ENCODE measurements around the gene SULT2A1. TPM values are rescaled to one million over a fixed set of nuclear protein-coding genes. Genes with fewer than 3 reads are reported as not detected.

Gene SULT2A1
- polyA plus RNA-seq, 1 donor (not counting 4 experiments of a cell fraction or from before 2014, with no cell fraction given), result not detected

DNA sequence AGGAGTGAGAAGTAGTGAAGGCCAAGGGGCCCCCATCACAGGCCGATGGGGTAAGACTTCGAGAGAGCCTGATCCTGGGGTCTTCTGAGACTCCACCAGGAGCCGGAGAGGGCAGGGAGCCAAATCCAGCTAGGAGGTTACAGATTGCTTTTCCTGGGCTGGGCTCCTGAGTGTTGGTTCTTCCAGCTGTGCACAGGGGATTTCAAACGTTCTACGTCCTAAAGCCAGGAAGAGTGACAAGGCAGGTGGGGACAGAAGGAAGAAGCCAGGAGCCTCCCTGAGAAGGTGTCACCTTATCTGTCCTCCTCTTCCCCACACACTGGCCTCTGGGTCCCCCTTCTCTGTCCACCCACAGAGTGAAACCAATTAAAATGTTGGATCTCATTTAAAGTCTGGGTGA is 43.2 kb downstream of the SULT2A1 start:
- dilution Hi-C loops (cut with MboI; ENCODE audit: extremely low pct_ligation_motif_present, low sequenced_read_pairs), result no loop called here

DNA sequence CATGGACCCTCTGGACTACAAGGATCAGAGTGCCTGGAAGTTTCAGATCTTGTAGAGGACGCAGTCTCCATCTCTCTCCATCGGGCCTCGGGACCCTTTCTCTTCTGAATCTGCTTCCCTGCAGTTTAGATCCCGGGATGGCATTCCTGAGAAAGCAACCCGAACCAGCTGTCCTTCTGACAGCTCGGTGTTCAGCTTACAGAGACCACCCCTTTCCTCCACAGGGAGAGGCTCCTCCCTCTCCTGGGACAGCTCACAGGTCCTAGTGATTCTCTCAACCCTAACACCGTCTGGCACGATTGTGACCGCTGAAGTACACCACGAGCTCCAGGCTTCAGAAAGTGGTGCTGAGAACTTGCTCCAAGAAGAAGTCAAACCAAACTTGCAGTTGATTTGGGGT is 46.2 kb downstream of the SULT2A1 start:
- no peaks in the 10 kb centered on the region for H3K79me2 ChIP-seq (ENCODE audit: control insufficient read depth, insufficient read depth, low read length)
- no peak overlapping the region for H3K9ac ChIP-seq (ENCODE audit: control insufficient read depth, extremely low read depth, insufficient read depth, low read length)
- H3K9me3 ChIP-seq (ENCODE audit: control insufficient read depth, low read depth, low read length), result no peaks in the 10 kb centered on the region
- dilution Hi-C loops (cut with MboI; ENCODE audit: extremely low pct_ligation_motif_present, low sequenced_read_pairs), result no loop called here
- DNase-seq (ENCODE audit: low read depth, low spot score) (no peak), FAIRE-seq (no peak)
- no peak for TF ChIP-seq EZH2 (IDR thresholded peaks at IDR 0.05; ENCODE audit: low read length)
- TF ChIP-seq, protein P1, sequence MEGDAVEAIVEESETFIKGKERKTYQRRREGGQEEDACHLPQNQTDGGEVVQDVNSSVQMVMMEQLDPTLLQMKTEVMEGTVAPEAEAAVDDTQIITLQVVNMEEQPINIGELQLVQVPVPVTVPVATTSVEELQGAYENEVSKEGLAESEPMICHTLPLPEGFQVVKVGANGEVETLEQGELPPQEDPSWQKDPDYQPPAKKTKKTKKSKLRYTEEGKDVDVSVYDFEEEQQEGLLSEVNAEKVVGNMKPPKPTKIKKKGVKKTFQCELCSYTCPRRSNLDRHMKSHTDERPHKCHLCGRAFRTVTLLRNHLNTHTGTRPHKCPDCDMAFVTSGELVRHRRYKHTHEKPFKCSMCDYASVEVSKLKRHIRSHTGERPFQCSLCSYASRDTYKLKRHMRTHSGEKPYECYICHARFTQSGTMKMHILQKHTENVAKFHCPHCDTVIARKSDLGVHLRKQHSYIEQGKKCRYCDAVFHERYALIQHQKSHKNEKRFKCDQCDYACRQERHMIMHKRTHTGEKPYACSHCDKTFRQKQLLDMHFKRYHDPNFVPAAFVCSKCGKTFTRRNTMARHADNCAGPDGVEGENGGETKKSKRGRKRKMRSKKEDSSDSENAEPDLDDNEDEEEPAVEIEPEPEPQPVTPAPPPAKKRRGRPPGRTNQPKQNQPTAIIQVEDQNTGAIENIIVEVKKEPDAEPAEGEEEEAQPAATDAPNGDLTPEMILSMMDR (optimal IDR thresholded peaks at IDR 0.05 in 1 of 3, IDR thresholded peaks at IDR 0.05 in 1 of 3, conservative IDR thresholded peaks at IDR 0.05 in 1 of 3; ENCODE audit: extremely low read depth in 1 of 3, insufficient read depth in 2 of 3, low read length in 3 of 3), result no peak
- H3K9me1 ChIP-seq (ENCODE audit: control insufficient read depth, extremely low read depth, insufficient read depth, low read length), result no peaks in the 10 kb centered on the region
- H2AFZ ChIP-seq (ENCODE audit: control insufficient read depth, low read length), result no peak overlapping the region
- H3K4me2 ChIP-seq (ENCODE audit: control insufficient read depth, extremely low read depth, insufficient read depth, low read depth, low read length), result no peak overlapping the region
- no peaks in the 10 kb centered on the region for H3K36me3 ChIP-seq (ENCODE audit: control insufficient read depth in 2 of 2, extremely low read depth in 1 of 2, insufficient read depth in 2 of 2, low read length in 2 of 2)
- no peaks in the 10 kb centered on the region for H3K27me3 ChIP-seq (ENCODE audit: control insufficient read depth, extremely low read depth, insufficient read depth, low read length)
- no peak overlapping the region for H3K4me3 ChIP-seq (ENCODE audit: control insufficient read depth in 2 of 3, extremely low read depth in 1 of 3, insufficient read depth in 2 of 3, low read depth in 1 of 3, low read length in 3 of 3)
- H3K27ac ChIP-seq (ENCODE audit: control insufficient read depth, insufficient read depth, low read length), result no peak overlapping the region
- H4K20me1 ChIP-seq (ENCODE audit: control insufficient read depth, extremely low read depth, insufficient read depth, low read length), result no peaks in the 10 kb centered on the region
- no peaks in the 10 kb centered on the region for H3K4me1 ChIP-seq (ENCODE audit: control insufficient read depth, extremely low read depth, insufficient read depth, low read length)

More for the DNA sequence above, 43.2 kb downstream of the SULT2A1 start:
- no peak overlapping the region for H3K27ac ChIP-seq (ENCODE audit: control insufficient read depth, insufficient read depth, low read length)
- FAIRE-seq, result no peak
- H3K4me1 ChIP-seq (ENCODE audit: control insufficient read depth, extremely low read depth, insufficient read depth, low read length), result no peaks in the 10 kb centered on the region
- no peaks in the 10 kb centered on the region for H4K20me1 ChIP-seq (ENCODE audit: control insufficient read depth, extremely low read depth, insufficient read depth, low read length)
- H2AFZ ChIP-seq (ENCODE audit: control insufficient read depth, low read length), result no peak overlapping the region
- TF ChIP-seq, protein P1 (optimal IDR thresholded peaks at IDR 0.05 in 1 of 3, IDR thresholded peaks at IDR 0.05 in 1 of 3, conservative IDR thresholded peaks at IDR 0.05 in 1 of 3; ENCODE audit: extremely low read depth in 1 of 3, insufficient read depth in 2 of 3, low read length in 3 of 3), result no peak
- no peak for TF ChIP-seq EZH2 (IDR thresholded peaks at IDR 0.05; ENCODE audit: low read length)
- no peaks in the 10 kb centered on the region for H3K27me3 ChIP-seq (ENCODE audit: control insufficient read depth, extremely low read depth, insufficient read depth, low read length)
- no peaks in the 10 kb centered on the region for H3K9me3 ChIP-seq (ENCODE audit: control insufficient read depth, low read depth, low read length)
- H3K79me2 ChIP-seq (ENCODE audit: control insufficient read depth, insufficient read depth, low read length), result no peaks in the 10 kb centered on the region
- H3K9me1 ChIP-seq (ENCODE audit: control insufficient read depth, extremely low read depth, insufficient read depth, low read length), result no peaks in the 10 kb centered on the region
- no peak overlapping the region for H3K9ac ChIP-seq (ENCODE audit: control insufficient read depth, extremely low read depth, insufficient read depth, low read length)
- no peak overlapping the region for H3K4me2 ChIP-seq (ENCODE audit: control insufficient read depth, extremely low read depth, insufficient read depth, low read depth, low read length)
- DNase-seq (ENCODE audit: low read depth, low spot score), result no peak
- H3K36me3 ChIP-seq (ENCODE audit: control insufficient read depth in 2 of 2, extremely low read depth in 1 of 2, insufficient read depth in 2 of 2, low read length in 2 of 2), result no peaks in the 10 kb centered on the region
- no peak overlapping the region for H3K4me3 ChIP-seq (ENCODE audit: control insufficient read depth in 2 of 3, extremely low read depth in 1 of 3, insufficient read depth in 2 of 3, low read depth in 1 of 3, low read length in 3 of 3)
